Measurements from ENCODE around the gene NPM3. TPM values are rescaled to one million over a fixed set of nuclear protein-coding genes. Genes with fewer than 3 reads are reported as not detected.

Gene NPM3
- total and polyA plus RNA-seq, 2 of the 8 experiments (the other 6 are each of a cell fraction or from before 2014, with no cell fraction given): 127 to 175 TPM

DNA sequence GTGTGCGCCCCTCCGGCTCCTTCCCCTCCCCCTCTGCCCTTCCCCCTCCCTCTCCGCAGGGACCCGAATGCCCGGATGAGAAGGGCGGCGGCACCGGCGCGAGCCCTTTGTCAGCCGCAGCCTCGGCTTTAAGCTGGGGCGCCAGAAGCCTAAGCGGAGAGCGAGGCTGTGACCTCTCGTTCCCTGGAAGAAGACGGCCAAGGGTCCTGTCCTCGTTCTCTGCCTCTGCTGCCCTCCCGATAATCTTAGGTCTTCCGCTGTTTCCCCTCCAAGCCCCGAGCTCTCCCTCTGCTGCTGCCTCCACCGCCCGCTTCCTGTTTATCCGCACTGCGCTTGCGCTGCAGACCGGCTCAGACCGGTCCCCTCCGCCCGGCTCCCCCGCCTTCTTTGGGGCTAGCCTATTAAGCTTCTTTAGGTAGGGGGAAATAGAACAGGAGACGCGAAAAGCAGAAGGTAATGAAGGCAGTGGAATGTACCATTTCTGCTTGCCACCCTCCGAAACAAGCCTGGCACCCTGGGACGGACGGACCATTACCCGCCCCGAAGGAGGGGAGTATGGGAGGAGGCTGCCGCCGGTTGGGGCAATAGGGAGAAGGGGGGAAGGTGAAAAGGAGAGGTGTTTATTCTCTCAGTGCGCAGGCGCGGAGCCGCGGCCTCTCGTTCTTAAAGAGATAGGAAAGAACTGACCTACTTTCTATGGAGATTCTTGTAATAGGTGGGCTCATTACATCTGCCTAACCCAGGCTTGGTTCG lies 35.0 kb upstream of the NPM3 start, which contains the start of gene OGA (continued):
- TF ChIP-seq, protein P1, sequence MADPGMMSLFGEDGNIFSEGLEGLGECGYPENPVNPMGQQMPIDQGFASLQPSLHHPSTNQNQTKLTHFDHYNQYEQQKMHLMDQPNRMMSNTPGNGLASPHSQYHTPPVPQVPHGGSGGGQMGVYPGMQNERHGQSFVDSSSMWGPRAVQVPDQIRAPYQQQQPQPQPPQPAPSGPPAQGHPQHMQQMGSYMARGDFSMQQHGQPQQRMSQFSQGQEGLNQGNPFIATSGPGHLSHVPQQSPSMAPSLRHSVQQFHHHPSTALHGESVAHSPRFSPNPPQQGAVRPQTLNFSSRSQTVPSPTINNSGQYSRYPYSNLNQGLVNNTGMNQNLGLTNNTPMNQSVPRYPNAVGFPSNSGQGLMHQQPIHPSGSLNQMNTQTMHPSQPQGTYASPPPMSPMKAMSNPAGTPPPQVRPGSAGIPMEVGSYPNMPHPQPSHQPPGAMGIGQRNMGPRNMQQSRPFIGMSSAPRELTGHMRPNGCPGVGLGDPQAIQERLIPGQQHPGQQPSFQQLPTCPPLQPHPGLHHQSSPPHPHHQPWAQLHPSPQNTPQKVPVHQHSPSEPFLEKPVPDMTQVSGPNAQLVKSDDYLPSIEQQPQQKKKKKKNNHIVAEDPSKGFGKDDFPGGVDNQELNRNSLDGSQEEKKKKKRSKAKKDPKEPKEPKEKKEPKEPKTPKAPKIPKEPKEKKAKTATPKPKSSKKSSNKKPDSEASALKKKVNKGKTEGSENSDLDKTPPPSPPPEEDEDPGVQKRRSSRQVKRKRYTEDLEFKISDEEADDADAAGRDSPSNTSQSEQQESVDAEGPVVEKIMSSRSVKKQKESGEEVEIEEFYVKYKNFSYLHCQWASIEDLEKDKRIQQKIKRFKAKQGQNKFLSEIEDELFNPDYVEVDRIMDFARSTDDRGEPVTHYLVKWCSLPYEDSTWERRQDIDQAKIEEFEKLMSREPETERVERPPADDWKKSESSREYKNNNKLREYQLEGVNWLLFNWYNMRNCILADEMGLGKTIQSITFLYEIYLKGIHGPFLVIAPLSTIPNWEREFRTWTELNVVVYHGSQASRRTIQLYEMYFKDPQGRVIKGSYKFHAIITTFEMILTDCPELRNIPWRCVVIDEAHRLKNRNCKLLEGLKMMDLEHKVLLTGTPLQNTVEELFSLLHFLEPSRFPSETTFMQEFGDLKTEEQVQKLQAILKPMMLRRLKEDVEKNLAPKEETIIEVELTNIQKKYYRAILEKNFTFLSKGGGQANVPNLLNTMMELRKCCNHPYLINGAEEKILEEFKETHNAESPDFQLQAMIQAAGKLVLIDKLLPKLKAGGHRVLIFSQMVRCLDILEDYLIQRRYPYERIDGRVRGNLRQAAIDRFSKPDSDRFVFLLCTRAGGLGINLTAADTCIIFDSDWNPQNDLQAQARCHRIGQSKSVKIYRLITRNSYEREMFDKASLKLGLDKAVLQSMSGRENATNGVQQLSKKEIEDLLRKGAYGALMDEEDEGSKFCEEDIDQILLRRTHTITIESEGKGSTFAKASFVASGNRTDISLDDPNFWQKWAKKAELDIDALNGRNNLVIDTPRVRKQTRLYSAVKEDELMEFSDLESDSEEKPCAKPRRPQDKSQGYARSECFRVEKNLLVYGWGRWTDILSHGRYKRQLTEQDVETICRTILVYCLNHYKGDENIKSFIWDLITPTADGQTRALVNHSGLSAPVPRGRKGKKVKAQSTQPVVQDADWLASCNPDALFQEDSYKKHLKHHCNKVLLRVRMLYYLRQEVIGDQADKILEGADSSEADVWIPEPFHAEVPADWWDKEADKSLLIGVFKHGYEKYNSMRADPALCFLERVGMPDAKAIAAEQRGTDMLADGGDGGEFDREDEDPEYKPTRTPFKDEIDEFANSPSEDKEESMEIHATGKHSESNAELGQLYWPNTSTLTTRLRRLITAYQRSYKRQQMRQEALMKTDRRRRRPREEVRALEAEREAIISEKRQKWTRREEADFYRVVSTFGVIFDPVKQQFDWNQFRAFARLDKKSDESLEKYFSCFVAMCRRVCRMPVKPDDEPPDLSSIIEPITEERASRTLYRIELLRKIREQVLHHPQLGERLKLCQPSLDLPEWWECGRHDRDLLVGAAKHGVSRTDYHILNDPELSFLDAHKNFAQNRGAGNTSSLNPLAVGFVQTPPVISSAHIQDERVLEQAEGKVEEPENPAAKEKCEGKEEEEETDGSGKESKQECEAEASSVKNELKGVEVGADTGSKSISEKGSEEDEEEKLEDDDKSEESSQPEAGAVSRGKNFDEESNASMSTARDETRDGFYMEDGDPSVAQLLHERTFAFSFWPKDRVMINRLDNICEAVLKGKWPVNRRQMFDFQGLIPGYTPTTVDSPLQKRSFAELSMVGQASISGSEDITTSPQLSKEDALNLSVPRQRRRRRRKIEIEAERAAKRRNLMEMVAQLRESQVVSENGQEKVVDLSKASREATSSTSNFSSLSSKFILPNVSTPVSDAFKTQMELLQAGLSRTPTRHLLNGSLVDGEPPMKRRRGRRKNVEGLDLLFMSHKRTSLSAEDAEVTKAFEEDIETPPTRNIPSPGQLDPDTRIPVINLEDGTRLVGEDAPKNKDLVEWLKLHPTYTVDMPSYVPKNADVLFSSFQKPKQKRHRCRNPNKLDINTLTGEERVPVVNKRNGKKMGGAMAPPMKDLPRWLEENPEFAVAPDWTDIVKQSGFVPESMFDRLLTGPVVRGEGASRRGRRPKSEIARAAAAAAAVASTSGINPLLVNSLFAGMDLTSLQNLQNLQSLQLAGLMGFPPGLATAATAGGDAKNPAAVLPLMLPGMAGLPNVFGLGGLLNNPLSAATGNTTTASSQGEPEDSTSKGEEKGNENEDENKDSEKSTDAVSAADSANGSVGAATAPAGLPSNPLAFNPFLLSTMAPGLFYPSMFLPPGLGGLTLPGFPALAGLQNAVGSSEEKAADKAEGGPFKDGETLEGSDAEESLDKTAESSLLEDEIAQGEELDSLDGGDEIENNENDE (IDR thresholded peaks at IDR 0.05; ENCODE audit: insufficient replicate concordance, low read length): no peak
- TF ChIP-seq, protein P2, sequence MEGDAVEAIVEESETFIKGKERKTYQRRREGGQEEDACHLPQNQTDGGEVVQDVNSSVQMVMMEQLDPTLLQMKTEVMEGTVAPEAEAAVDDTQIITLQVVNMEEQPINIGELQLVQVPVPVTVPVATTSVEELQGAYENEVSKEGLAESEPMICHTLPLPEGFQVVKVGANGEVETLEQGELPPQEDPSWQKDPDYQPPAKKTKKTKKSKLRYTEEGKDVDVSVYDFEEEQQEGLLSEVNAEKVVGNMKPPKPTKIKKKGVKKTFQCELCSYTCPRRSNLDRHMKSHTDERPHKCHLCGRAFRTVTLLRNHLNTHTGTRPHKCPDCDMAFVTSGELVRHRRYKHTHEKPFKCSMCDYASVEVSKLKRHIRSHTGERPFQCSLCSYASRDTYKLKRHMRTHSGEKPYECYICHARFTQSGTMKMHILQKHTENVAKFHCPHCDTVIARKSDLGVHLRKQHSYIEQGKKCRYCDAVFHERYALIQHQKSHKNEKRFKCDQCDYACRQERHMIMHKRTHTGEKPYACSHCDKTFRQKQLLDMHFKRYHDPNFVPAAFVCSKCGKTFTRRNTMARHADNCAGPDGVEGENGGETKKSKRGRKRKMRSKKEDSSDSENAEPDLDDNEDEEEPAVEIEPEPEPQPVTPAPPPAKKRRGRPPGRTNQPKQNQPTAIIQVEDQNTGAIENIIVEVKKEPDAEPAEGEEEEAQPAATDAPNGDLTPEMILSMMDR (IDR thresholded peaks at IDR 0.05; ENCODE audit: control extremely low read depth in 1 of 3, insufficient read depth in 1 of 3, low read depth in 1 of 3, low read length in 3 of 3): no peak
- TF ChIP-seq KDM1A (IDR thresholded peaks at IDR 0.05; ENCODE audit: borderline replicate concordance, low read length): no peak
- TF ChIP-seq ZNF274 (IDR thresholded peaks at IDR 0.05; ENCODE audit: borderline replicate concordance, extremely low read depth, low read length): no peak
- TF ChIP-seq CREB1 (IDR thresholded peaks at IDR 0.05): peak; percentile 74
- TF ChIP-seq SP1 (IDR thresholded peaks at IDR 0.05; ENCODE audit: low read depth, low read length): peak; percentile 95
- TF ChIP-seq POLR2AphosphoS5 (IDR thresholded peaks at IDR 0.05; ENCODE audit: low read depth, low read length): peak; percentile 94
- TF ChIP-seq SRF (IDR thresholded peaks at IDR 0.05; ENCODE audit: low read depth, low read length): no peak

All from H1 (cell line).